ENCODE measurements around the gene PDGFB. TPM values are rescaled to one million over a fixed set of nuclear protein-coding genes. Genes with fewer than 3 reads are reported as not detected.

Gene PDGFB
- total RNA-seq, 2 donors from 2014 or later: 7.0 to 15.8 TPM

- H3K4me3 ChIP-seq: no peak overlapping the region
- no peak for TF ChIP-seq POLR2A (IDR thresholded peaks at IDR 0.05)
- TF ChIP-seq, protein P1, sequence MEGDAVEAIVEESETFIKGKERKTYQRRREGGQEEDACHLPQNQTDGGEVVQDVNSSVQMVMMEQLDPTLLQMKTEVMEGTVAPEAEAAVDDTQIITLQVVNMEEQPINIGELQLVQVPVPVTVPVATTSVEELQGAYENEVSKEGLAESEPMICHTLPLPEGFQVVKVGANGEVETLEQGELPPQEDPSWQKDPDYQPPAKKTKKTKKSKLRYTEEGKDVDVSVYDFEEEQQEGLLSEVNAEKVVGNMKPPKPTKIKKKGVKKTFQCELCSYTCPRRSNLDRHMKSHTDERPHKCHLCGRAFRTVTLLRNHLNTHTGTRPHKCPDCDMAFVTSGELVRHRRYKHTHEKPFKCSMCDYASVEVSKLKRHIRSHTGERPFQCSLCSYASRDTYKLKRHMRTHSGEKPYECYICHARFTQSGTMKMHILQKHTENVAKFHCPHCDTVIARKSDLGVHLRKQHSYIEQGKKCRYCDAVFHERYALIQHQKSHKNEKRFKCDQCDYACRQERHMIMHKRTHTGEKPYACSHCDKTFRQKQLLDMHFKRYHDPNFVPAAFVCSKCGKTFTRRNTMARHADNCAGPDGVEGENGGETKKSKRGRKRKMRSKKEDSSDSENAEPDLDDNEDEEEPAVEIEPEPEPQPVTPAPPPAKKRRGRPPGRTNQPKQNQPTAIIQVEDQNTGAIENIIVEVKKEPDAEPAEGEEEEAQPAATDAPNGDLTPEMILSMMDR (IDR thresholded peaks at IDR 0.05): no peak
- H3K36me3 ChIP-seq (replicated peaks in 1 of 2; ENCODE audit: insufficient read depth in 1 of 2, low read depth in 2 of 2): no peaks in the 10 kb centered on the region
- DNase-seq (no peak), ATAC-seq (no peak)
- H3K4me1 ChIP-seq: peaks cover 50% of the 10 kb centered on the region
- H3K9me3 ChIP-seq: no peaks in the 10 kb centered on the region
- H3K27me3 ChIP-seq: no peaks in the 10 kb centered on the region
- 35 to 76% methylated on average over 4 to 18 of the region's 18 CpGs for WGBS, 2 donors
- peak overlapping the region; percentile 66 to 83 (median 80) for H3K27ac ChIP-seq
- intact Hi-C loops (cut with DNase I): no loop called here
Observed at GRCh38 chr22:39175353-39176142, 69.2 kb downstream of the PDGFB start.

GRCh38 chr22:39174498-39175352, 70.1 kb downstream of the PDGFB start:
- WGBS, 2 donors: 33 to 36% methylated on average over 16 to 22 of the region's 22 CpGs
- Histone ChIP-seq H3K27me3 (no peaks in the 10 kb centered on the region), H3K4me1 (peaks cover 50% of the 10 kb centered on the region), H3K27ac (peak overlapping the region; percentile 66 to 83 (median 80)), H3K36me3 (replicated peaks in 1 of 2; ENCODE audit: insufficient read depth in 1 of 2, low read depth in 2 of 2) (no peaks in the 10 kb centered on the region), H3K9me3 (no peaks in the 10 kb centered on the region), H3K4me3 (no peak overlapping the region)
- intact Hi-C loops (cut with DNase I): loop anchor here (5.0 kb wide), 2 partner anchors 73 to 138 kb away; no protein-coding TSS in a partner anchor
- peak; percentile 64 to 85 (median 75) for DNase-seq
- ATAC-seq: peak; percentile 67
- TF ChIP-seq POLR2A (IDR thresholded peaks at IDR 0.05): no peak
- TF ChIP-seq, protein P1 (IDR thresholded peaks at IDR 0.05): no peak

DNA sequence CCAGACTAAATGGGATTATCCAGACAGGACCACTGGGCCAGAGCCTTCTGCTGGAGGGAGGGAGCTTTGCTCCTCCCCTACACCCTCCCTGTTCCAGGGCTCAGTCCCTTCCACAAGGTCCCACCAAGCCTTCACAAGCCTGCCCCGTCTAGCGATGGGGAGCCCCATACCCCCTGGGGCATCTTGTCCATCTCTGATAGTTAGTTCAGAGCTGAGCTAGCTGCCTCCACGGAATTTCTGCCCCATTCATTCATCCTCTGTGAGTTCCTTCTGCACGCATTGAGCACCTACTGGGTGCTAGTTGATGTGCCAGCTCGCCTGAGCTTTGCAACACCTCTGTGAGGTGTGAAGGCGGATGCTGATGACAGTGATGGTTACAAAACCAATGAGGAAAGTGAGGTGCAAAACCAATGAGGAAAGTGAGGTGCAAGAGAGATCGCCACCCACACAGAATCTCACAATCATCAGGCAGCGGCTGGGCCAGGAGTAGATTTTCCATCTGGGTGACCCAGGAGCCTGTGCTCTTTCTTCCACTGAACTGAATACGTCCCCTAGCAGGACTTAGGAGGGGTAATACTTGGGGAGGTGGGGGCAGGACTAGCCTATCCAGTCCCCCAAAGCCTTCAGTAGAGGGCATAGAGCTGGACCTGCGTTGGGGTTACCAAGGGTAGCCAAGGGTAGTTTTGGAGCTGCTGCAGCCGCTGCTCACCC, 70.8 kb downstream of the PDGFB start:
- Histone ChIP-seq H3K27me3 (no peaks in the 10 kb centered on the region), H3K36me3 (replicated peaks in 1 of 2; ENCODE audit: insufficient read depth in 1 of 2, low read depth in 2 of 2) (no peaks in the 10 kb centered on the region), H3K27ac (peak overlapping the region; percentile 7 to 83 (median 80)), H3K4me3 (no peak overlapping the region), H3K9me3 (no peaks in the 10 kb centered on the region), H3K4me1 (peaks cover 50% of the 10 kb centered on the region)
- TF ChIP-seq, protein P1 (IDR thresholded peaks at IDR 0.05): no peak
- no peak for TF ChIP-seq POLR2A (IDR thresholded peaks at IDR 0.05)
- ATAC-seq (no peak), DNase-seq (no peak)
- WGBS, 2 donors: 75 to 77% methylated on average over 8 to 11 of the region's 11 CpGs
- intact Hi-C loops (cut with DNase I): loop anchor here (5.0 kb wide), 2 partner anchors 73 to 138 kb away; no protein-coding TSS in a partner anchor

Other genes starting within 250 kb of the PDGFB start
- gene APOBEC3C, start 230.7 kb downstream of the PDGFB start, total RNA-seq: 1 to 10 TPM; 2.6 to 6.7 TPM
- not detected for gene APOBEC3D, start 223.9 kb downstream of the PDGFB start, total RNA-seq
- gene APOBEC3F, start 204.1 kb downstream of the PDGFB start, total RNA-seq: under 1 TPM; 0.52 to 0.99 TPM
- 1 to 10 TPM; 5.4 to 6.3 TPM for gene APOBEC3G, start 167.7 kb downstream of the PDGFB start, total RNA-seq
- gene APOBEC3H, start 147.7 kb downstream of the PDGFB start, total RNA-seq: not detected
- 10 to 100 TPM; 38.1 to 41.2 TPM for gene CBX7, start 92.3 kb downstream of the PDGFB start, total RNA-seq
- 1,000 to 10,000 TPM; 1,625 to 1,893 TPM for gene RPL3, start 74.6 kb upstream of the PDGFB start, total RNA-seq
- gene SYNGR1, start 105.0 kb upstream of the PDGFB start, total RNA-seq: 10 to 100 TPM; 15.2 to 35.0 TPM
- 10 to 100 TPM; 14.0 to 17.8 TPM for gene TAB1, start 154.8 kb upstream of the PDGFB start, total RNA-seq
- 1 to 10 TPM in 1 of 2 donors, under 1 TPM in 1; 0.99 to 2.9 TPM for gene MGAT3, start 212.0 kb upstream of the PDGFB start, total RNA-seq

Measured in body of pancreas (tissue), 4 donors.